LNCAP (cell line): ENCODE measurements around the gene GRIN2A.

Source experiments
- TF ChIP-seq, protein P1 (sequence below): fragments of 450-650 bp; IDR thresholded peaks from 2 replicates; pipeline ENCODE4 v1.5.1; 2017; ENCODE audit warnings: mild to moderate bottlenecking

The GRIN2A gene

DNA sequence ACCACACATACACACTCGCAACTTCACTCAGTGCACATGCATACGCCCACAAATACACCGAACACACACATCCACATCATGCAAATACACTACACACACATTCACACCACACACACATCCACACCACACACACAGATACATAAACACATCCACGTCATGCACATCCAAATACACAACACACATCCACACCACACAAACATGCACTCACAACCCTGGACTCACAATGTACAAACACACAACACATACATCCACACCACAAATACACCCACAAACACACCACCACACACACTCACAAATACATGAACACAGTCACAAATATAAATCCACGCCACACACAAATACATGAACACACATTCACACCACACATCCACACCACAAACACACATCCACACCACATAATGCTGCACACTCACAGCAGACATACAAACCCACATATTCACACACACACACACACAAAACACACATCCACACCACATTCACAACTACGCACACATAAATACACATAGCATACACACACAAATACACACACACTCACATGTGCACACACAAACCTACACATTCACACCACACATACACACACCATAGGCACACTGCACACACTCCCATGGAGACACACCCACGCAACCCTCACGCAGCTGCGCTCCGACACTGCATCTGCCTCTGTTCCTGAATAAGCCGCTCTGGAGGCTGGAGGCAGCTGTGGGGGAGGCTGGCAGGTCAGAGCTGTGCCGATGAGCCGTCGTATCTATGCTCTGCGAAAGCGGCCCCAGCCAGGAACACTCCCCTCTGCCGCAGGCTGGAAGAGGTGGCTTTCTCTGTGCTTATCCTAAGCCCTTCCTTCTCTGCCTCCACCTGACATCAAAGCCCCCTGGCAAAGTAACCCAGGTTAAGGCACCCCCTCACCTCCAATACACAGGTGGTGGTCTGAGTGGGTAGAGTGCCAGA, 141.8 kb downstream of the GRIN2A start:
- TF ChIP-seq, protein P1, sequence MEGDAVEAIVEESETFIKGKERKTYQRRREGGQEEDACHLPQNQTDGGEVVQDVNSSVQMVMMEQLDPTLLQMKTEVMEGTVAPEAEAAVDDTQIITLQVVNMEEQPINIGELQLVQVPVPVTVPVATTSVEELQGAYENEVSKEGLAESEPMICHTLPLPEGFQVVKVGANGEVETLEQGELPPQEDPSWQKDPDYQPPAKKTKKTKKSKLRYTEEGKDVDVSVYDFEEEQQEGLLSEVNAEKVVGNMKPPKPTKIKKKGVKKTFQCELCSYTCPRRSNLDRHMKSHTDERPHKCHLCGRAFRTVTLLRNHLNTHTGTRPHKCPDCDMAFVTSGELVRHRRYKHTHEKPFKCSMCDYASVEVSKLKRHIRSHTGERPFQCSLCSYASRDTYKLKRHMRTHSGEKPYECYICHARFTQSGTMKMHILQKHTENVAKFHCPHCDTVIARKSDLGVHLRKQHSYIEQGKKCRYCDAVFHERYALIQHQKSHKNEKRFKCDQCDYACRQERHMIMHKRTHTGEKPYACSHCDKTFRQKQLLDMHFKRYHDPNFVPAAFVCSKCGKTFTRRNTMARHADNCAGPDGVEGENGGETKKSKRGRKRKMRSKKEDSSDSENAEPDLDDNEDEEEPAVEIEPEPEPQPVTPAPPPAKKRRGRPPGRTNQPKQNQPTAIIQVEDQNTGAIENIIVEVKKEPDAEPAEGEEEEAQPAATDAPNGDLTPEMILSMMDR: no peak

GRCh38 chr16:10039220-10040096, 142.8 kb downstream of the GRIN2A start:
- TF ChIP-seq, protein P1: no peak

DNA sequence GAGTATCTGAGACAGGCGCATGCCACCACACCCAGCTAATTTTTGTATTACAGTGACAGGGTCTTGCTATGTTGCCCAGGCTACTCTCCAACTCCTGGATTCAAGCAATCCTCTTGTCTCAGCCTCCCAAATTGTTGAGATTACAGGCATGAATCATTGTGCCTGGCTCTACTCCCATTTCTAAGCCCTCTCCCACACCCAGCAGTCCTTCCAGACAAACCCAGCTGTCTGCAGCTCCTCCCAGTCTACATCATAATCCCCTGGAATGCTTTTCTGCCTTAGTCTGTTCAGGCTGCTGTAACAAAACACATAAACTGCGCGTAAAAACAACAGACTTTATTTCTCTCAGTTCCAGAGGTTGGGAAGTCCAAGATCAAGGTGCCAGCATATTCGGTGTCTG, 144.5 kb downstream of the GRIN2A start:
- TF ChIP-seq, protein P1: no peak

DNA sequence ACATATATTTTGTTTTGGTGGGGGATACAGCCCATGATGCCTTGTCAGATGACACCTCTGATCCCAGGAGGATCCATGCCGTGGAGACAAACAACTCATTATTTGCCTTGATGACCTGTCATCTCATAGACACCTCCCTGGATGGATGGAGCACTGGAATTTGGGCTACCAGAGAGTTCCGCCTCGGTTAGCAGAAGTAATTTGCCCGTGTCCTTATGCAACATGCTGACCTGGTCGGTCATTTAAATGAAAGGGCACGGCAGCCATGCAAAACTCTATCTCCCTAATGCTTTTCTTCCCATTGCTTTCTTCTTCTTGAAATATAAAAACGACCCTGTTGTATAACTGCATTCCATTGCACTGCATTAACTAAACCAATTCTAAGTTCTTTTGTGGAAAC, 145.3 kb downstream of the GRIN2A start:
- TF ChIP-seq, protein P1: no peak

DNA sequence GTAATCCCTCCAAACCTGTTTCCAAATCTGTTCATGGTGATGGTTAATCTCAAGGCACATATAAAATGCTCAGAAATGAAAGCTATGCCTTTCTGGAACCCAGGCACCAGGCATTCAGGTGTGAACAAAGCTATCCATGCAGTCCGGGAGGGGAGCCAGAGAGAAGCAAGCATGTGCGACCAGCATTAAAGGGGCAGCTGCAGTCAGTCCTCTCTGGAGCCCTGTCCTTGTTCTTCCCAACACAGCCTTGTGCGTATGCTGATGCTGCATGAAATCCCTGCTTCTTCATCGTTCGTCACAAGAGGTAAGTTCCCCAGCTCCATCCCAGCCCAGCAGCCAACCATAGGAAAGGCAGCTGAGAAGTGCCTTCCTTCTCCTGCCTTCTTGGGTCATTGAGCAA, 148.7 kb downstream of the GRIN2A start:
- TF ChIP-seq, protein P1: no peak

GRCh38 chr16:10031955-10032354, 150.3 kb downstream of the GRIN2A start:
- TF ChIP-seq, protein P1: no peak

- TF ChIP-seq, protein P1: no peak
Observed at GRCh38 chr16:10031473-10031872, 150.8 kb downstream of the GRIN2A start.
